Right kidney (tissue), 9 donors: ENCODE measurements around the gene OSBPL8.

Experiments used
- DNase-seq: peaks from one replicate; pipeline ENCODE4 v3.0.0-alpha.2; 2016
- long read RNA-seq, 8 donors: transcript quantifications; one replicate each; lab custom pipeline, GENCODE V29; 2026

OSBPL8 gene
- long read RNA-seq, donor 1, result 0 reads
- long read RNA-seq, donor 2, result 0 reads
- long read RNA-seq, donor 3, result 0 reads
- long read RNA-seq, donor 4, result 0 reads
- long read RNA-seq, donor 5, full-length matches to known transcripts, result 1 of 1 reads
- long read RNA-seq, donor 5, partial matches to known transcripts, result 0 of 1 reads
- long read RNA-seq, donor 5, other reads (novel, unspliced or antisense), result 0 of 1 reads
- long read RNA-seq, donor 6, partial matches to known transcripts, result 0 of 2 reads
- long read RNA-seq, donor 6, other reads (novel, unspliced or antisense), result 0 of 2 reads
- long read RNA-seq, donor 7, partial matches to known transcripts, result 0 of 2 reads
- long read RNA-seq, donor 7, other reads (novel, unspliced or antisense), result 0 of 2 reads
- long read RNA-seq, donor 8, partial matches to known transcripts, result 0 of 1 reads
- long read RNA-seq, donor 8, other reads (novel, unspliced or antisense), result 0 of 1 reads

DNA sequence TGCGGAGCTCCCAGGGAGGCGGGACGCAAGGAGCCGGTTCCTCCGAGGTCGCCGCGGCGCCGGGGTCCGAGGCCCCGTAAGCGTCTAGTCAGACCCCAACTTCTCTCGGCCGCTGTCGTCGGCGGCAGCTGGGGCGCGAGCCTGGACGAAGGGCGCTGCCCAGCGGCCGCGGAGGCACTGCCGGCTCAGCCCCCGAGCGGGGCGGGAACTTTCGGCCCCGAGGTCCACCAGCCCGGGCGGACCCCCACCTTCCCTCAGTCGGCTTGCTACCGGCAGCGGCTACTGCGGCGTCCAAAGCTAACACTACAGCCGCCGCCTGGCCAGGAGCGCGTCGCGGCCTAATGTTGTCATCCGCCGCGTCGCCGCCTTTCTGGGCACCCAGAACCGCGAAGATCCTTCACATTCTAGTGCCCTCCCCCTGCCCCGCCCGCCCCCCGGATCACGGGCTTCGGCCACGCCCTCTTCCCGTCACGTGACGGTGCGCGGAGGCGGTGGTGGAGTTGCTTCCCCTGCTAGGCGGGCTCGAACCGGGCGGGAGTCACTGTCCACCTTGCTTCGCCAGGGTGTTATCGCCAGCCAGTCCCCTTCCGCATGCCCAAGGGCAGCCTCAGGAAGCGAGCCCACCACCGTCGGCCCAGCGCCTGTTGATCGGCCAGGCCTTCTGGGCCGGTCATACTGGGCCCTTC is at the start of gene OSBPL8:
OSBPL8 (minus strand) TSS at position 372 of the 686 bp plus-strand sequence. CDS start 72,220 bp downstream, outside the sequence.
- DNase-seq, result peak; percentile 98

DNA sequence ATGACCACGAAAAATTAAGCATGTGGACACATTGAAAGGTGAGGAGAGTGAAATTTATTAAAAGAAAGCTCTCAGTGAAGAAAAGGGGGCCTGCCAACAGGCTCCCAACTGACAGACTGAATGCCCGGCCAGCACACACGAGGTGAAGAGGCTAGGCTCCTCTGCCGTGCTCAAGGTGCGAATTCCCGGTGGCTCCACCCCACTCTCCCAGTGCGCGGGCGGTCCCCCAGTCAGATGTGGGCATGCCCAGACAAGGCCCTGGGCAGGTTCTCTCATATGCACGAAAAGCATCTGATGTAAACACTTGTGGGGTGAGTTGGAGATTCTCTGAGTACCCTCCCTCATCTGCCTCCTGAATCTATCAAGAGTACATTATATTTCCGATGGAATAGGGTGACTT is 48.5 kb upstream of the OSBPL8 start:
- no peak for DNase-seq

GRCh38 chr12:76595056-76595455 is 35.5 kb upstream of the OSBPL8 start:
- DNase-seq, result no peak

GRCh38 chr12:76591476-76591875 is 31.9 kb upstream of the OSBPL8 start:
- no peak for DNase-seq

GRCh38 chr12:76590131-76590530 is 30.6 kb upstream of the OSBPL8 start:
- DNase-seq, result no peak

DNA sequence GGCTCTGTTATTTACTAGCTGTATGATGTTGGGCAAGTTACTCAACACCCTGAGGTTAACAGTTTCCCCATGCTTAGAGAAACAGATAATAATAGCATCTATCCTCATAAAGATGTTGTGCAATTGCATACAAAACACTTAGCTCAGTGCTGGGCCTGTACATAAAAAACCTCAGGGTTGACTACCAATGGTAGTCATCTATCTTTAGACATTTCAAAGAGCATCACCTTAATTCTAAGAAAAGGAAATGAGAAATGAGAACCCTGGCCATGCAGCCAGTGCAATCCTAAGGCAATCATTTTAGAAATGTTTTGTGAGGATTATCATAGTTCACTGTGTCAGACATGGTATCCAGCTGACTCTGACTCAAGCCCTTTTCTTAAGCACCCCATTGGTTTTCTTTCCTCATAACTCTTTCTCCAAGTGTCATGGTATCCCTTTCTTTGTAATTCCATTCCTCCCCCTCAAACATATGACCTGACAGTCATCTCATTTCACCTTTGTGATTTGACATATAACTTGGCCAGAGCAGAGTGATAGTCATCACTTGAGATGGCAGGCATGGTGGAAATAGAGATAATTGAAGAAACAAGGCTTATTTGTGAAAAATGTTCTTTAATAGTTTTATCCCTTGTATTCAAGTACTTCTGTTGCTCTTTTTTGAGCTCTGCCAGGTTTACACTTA is 29.5 kb upstream of the OSBPL8 start:
- DNase-seq, result no peak

DNA sequence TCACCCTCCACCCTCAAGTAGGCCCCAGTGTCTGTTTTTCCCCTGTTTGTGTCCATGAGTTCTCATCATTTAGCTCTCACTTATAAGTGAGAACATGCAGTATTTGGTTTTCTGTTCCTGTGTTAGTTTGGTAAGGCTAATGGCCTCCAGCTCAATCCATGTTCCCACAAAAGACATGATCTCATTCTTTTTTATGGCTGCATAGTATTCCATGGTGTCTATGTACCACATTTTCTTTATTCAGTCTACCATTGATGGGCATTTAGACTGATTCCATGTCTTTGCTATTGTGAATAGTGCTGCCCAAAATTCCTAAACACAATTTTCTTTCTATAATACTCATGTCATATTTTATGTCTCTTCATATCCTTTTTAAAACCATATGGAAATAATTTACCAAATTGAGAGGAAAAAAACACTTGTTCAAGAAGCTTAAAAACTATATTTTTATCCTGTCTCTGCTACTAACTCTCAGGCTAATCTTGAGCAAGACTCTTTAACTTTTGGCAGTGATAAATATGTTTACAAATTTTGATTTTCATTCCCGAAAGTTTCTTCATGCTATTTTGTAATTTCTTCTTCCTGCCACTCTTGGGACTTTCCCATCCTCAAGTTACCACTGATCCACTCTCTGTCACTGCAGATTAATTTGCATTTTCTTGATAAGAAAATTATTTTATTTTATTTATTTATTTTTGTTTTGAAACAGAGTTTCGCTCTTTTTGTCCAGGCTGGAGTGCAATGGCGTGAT is 28.0 kb upstream of the OSBPL8 start:
- no peak for DNase-seq

GRCh38 chr12:76586764-76587395 is 27.3 kb upstream of the OSBPL8 start:
- no peak for DNase-seq

DNA sequence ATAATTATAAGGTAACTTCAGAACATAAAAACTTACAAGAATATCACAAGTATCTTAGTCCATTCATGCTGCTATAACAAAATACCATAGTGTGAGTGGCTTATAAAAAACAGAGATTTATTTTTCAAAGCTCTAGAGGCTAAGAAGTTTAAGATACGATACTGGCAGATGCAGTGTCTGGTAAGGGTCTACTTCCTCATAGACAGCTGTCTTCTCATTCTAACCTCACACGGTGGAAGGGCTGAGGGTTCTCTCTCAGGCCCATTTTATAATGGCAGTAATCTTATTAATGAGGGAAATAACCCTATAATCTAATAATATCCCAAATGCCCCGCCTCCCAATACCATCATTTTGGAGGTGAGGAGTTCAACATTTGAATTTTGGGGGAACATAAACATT is 23.7 kb upstream of the OSBPL8 start:
- no peak for DNase-seq

- no peak for DNase-seq
Observed at GRCh38 chr12:76573840-76574373, 14.3 kb upstream of the OSBPL8 start.

- no peak for DNase-seq
Observed at GRCh38 chr12:76571256-76571655, 11.7 kb upstream of the OSBPL8 start.

GRCh38 chr12:76569685-76570604 is 10.4 kb upstream of the OSBPL8 start:
- no peak for DNase-seq

GRCh38 chr12:76568888-76569551 is 9.4 kb upstream of the OSBPL8 start:
- no peak for DNase-seq

DNA sequence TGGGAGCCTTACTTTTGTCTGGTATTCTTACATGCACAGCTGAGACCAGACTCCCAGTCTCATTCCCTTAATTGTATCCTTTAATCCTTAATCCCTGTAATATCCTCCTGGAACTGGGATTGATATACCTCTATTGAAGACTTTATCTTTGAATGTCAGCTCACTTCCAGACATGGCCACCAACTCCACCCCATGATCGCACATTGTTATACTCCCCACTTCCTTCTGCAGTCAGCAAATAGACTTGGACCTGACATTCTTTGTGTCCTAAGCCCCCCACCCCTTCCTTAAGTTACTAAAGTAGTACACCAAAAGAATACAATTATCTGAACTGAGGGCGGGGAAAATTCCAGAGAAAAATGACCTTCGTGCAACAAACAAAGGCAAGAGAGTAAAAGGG is 8.6 kb upstream of the OSBPL8 start:
- DNase-seq, result no peak

DNA sequence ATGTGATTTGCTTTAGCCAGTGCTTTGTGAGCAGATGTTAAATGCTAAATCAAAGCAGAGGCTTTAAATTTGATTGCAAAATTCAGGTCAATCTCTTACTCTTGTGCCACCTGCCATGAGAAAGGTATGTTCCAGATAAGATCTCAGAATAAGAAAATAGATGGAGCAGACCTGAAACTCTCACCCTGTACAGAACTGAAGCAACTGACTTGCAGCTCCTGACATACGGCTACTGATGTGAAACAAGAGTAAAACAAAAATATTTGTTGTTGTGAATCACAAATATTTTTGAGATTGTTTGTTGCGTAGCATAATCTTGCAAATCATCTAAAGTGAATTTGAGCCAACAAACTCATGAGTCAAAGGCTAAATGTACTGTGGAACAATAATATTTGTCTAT is 3.5 kb upstream of the OSBPL8 start:
- DNase-seq, result no peak

GRCh38 chr12:76562130-76562529 is 2.6 kb upstream of the OSBPL8 start:
- no peak for DNase-seq

DNA sequence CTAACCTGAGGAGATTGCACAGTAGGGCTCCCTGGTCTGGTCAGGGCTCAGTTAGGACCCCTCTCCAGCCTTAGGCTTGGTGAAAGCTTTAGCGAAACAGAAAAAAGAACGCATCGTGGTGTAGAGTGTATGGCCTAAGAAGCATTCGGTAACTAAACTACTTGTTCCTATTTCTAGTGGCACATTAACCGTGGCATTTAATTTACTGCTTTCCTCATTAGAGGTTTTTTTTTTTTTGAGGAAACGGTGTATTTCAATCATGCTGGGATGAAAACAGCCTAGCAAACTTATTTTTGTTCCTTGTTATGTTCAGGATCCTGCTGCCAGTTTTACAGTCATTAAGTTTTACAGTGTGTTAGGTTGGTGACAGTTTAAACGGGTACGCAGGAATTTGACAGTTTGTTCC is 518 bp upstream of the OSBPL8 start:
- DNase-seq, result no peak

GRCh38 chr12:76558684-76559399 is 729 bp downstream of the OSBPL8 start:
- DNase-seq, result peak; percentile 78

DNA sequence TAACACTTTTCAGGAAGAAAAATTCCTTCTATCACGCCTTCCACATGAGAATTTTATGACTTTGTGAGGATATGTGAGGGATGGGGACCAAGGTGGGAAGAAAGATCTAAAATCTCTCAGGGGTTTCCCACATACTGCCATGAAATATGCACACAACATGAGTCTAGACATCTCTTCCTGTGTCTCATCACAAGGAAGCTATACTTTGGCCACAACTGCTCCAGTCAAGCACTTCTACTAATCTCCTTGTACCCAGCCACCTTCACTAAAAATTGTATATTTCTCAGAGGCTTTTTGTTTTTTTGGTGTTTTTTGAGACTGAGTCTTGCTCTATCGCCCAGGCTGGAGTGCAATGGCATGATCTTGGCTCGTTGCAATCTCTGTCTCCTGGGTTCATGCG is 3.2 kb downstream of the OSBPL8 start:
- no peak for DNase-seq
